Hepatocyte (in vitro differentiated cells): Measurements from ENCODE around the gene TOP1. TPM values are rescaled to one million over a fixed set of nuclear protein-coding genes. Genes with fewer than 3 reads are reported as not detected.

Experiments used
- DNase-seq: peaks from one replicate; pipeline ENCODE4 v3.0.0-alpha.2; 2016; ENCODE audit warnings: low spot score
- H2AFZ ChIP-seq: fragments of 200-600 bp; sonication (generic); 2 replicates; pipeline ENCODE4 v1.6.0; 2016; ENCODE audit warnings: antibody characterized with exemption, mild to moderate bottlenecking
- H3K27ac ChIP-seq: fragments of 200-600 bp; sonication (generic); 2 replicates; pipeline ENCODE4 v1.5.1; 2016; ENCODE audit warnings: mild to moderate bottlenecking
- H3K27me3 ChIP-seq: fragments of 200-600 bp; sonication (generic); 2 replicates; pipeline ENCODE4 v1.6.1; 2016
- H3K36me3 ChIP-seq: fragments of 200-600 bp; sonication (generic); replicated peaks from 2 replicates; pipeline ENCODE4 v1.5.1; 2016; ENCODE audit warnings: low read depth; ENCODE audit not compliant: insufficient read depth
- H3K4me1 ChIP-seq: fragments of 200-600 bp; sonication (generic); 2 replicates; pipeline ENCODE4 v1.5.1; 2016; ENCODE audit warnings: mild to moderate bottlenecking, moderate library complexity; ENCODE audit not compliant: insufficient read depth
- H3K4me2 ChIP-seq: fragments of 200-600 bp; sonication (generic); 2 replicates; pipeline ENCODE4 v1.6.0; 2016
- H3K4me3 ChIP-seq: fragments of 200-600 bp; sonication (generic); 2 replicates; pipeline ENCODE4 v1.5.1; 2016; ENCODE audit warnings: mild to moderate bottlenecking
- H3K79me2 ChIP-seq: fragments of 200-600 bp; sonication (generic); 2 replicates; pipeline ENCODE4 v1.6.0; 2017; ENCODE audit warnings: mild to moderate bottlenecking
- H3K9me2 ChIP-seq: fragments of 200-600 bp; sonication (generic); replicated peaks from 2 replicates; pipeline ENCODE4 v1.6.0; 2017; ENCODE audit warnings: mild to moderate bottlenecking; ENCODE audit not compliant: insufficient read depth
- H3K9me3 ChIP-seq: fragments of 200-600 bp; sonication (generic); 2 replicates; pipeline ENCODE4 v1.5.1; 2016; ENCODE audit warnings: low read depth, mild to moderate bottlenecking
- H4K20me1 ChIP-seq: fragments of 200-600 bp; sonication (generic); 2 replicates; pipeline ENCODE4 v1.6.0; 2016; ENCODE audit warnings: mild to moderate bottlenecking; ENCODE audit not compliant: insufficient read depth, poor library complexity, severe bottlenecking
- CTCF ChIP-seq: fragments of 200-600 bp; sonication (generic); IDR thresholded peaks from 2 replicates; pipeline ENCODE4 v1.5.1; 2016; ENCODE audit warnings: antibody characterized with exemption, mild to moderate bottlenecking; ENCODE audit not compliant: poor library complexity
- EZH2 ChIP-seq: fragments of 200-600 bp; sonication (generic); IDR thresholded peaks from 2 replicates; pipeline ENCODE4 v1.6.1; 2016; ENCODE audit warnings: antibody characterized with exemption, mild to moderate bottlenecking, borderline replicate concordance
- EZH2phosphoT487 ChIP-seq: fragments of 200-600 bp; sonication (generic); IDR thresholded peaks from one replicate; pipeline ENCODE4 v1.6.1; 2018; ENCODE audit warnings: antibody characterized with exemption, mild to moderate bottlenecking, low read depth, moderate library complexity; ENCODE audit not compliant: unreplicated experiment, severe bottlenecking
- WGBS: methylation state at CpG from one replicate; pipeline ENCODE4 v1.1.6; 2016; ENCODE audit warnings: low lambda C conversion rate; ENCODE audit errors: missing lambda C conversion rate; 5-methylcytosine and 5-hydroxymethylcytosine counted together
- polyA plus RNA-seq: library from polyadenylated mRNA; unstranded; fragments of >200 nt; fragmentation: Nextera tagmentation; extraction: Ambion mirVana; gene quantifications from 2 replicates; pipeline ENCODE4 v1.2.1, GENCODE V29; 2016
- total RNA-seq: library from RNA; depleted of rRNA; stranded (reverse); fragments of >200 nt; gene quantifications from 2 replicates; pipeline ENCODE4 v1.2.3, GENCODE V29; 2014

The TOP1 gene
- total and polyA plus RNA-seq, 2 experiments from 2014 or later: 28.3 to 38.2 TPM

DNA sequence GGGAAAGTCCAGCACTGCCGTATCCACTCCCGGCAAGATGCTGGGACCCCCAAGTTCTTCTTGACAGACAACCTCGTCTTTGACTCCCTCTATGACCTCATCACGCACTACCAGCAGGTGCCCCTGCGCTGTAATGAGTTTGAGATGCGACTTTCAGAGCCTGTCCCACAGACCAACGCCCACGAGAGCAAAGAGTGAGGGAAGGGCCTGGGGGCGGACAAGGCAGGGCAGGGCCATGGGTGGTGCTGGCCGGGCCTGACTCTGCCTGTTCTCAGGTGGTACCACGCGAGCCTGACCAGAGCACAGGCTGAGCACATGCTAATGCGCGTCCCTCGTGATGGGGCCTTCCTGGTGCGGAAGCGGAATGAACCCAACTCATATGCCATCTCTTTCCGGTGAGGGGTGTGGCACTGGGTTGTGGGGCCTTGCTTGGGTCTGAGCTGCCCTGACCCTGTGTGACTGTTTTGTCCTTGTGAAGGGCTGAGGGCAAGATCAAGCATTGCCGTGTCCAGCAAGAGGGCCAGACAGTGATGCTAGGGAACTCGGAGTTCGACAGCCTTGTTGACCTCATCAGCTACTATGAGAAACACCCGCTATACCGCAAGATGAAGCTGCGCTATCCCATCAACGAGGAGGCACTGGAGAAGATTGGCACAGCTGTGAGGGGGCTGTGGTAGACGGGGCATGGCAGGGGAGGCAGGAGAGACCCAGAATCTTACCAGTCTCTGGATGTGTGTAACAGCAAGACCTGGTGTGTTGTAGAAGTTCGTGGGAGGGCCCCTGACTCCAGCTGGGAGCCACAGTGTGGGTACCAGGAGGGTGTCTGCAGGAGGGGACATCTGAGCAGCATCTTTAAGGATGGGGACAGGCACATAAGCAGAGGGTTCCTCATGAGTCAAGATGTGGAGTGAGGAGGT lies 137.8 kb downstream of the TOP1 start:
- Histone ChIP-seq H3K27me3 (no peaks in the 10 kb centered on the region), H3K36me3 (no peaks in the 10 kb centered on the region)
- WGBS: 95% methylated on average over 27 of the region's 27 CpGs

DNA sequence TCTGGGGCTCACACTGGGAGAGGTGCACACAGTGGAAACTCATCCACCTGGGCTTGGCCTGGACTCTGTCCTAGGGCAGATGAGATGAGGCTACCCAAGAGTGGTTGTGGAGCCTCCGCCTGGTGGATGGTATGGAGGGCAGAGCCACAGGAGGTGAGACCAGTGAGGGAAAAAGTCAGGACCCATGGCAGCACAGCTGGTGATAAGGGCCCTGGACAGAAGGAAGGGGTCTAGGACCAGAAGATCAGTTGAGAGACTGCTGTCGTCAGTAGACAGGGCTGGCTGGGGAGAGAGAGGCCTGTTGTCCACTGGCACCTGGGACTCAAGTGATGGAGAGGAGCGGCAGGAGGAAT lies 138.5 kb downstream of the TOP1 start:
- H3K4me3 ChIP-seq: no peak overlapping the region
- no peaks in the 10 kb centered on the region for H3K9me2 ChIP-seq
- no peaks in the 10 kb centered on the region for H3K79me2 ChIP-seq
- H2AFZ ChIP-seq: no peak overlapping the region
- H3K27me3 ChIP-seq: no peaks in the 10 kb centered on the region
- no peak overlapping the region for H3K27ac ChIP-seq
- 100% methylated on average over 3 of the region's 3 CpGs for WGBS
- DNase-seq: no peak
- H3K4me2 ChIP-seq: no peak overlapping the region
- no peaks in the 10 kb centered on the region for H3K36me3 ChIP-seq
- TF ChIP-seq CTCF (no peak), EZH2phosphoT487 (no peak), EZH2 (no peak)
- no peaks in the 10 kb centered on the region for H3K4me1 ChIP-seq
- no peaks in the 10 kb centered on the region for H4K20me1 ChIP-seq
- H3K9me3 ChIP-seq: no peaks in the 10 kb centered on the region

More for the DNA sequence above, 137.8 kb downstream of the TOP1 start:
- TF ChIP-seq EZH2 (no peak), CTCF (no peak), EZH2phosphoT487 (no peak)
- no peaks in the 10 kb centered on the region for H3K9me2 ChIP-seq
- no peak for DNase-seq
- no peaks in the 10 kb centered on the region for H3K79me2 ChIP-seq
- no peak overlapping the region for H2AFZ ChIP-seq
- H3K4me3 ChIP-seq: no peak overlapping the region
- no peaks in the 10 kb centered on the region for H3K9me3 ChIP-seq
- H3K4me2 ChIP-seq: no peak overlapping the region
- H4K20me1 ChIP-seq: no peaks in the 10 kb centered on the region
- H3K27ac ChIP-seq: no peak overlapping the region
- no peaks in the 10 kb centered on the region for H3K4me1 ChIP-seq

- DNase-seq: no peak
- Histone ChIP-seq H3K4me3 (no peak overlapping the region), H3K4me1 (no peaks in the 10 kb centered on the region), H3K36me3 (no peaks in the 10 kb centered on the region), H2AFZ (no peak overlapping the region), H3K4me2 (no peak overlapping the region), H4K20me1 (no peaks in the 10 kb centered on the region), H3K27me3 (no peaks in the 10 kb centered on the region), H3K79me2 (no peaks in the 10 kb centered on the region), H3K9me3 (no peaks in the 10 kb centered on the region), H3K9me2 (no peaks in the 10 kb centered on the region), H3K27ac (no peak overlapping the region)
- 94% methylated on average over 11 of the region's 11 CpGs for WGBS
- TF ChIP-seq EZH2phosphoT487 (no peak), EZH2 (no peak), CTCF (no peak)
Observed at GRCh38 chr20:41167481-41168253, 139.0 kb downstream of the TOP1 start.
